GM19043 (cell line): ENCODE results near the gene KIF4B.
"Not testable (repeated sequence)": the region's sequence is repeated elsewhere in the genome, so short reads cannot be mapped to it uniquely, and the experiment has no call there.

Experiments used
- ATAC-seq: cut with Tn5 transposase; IDR thresholded peaks from one replicate; pipeline ENCODE4 v1.9.1; 2021; ENCODE audit warnings: low read depth; ENCODE audit not compliant: unreplicated experiment

Gene KIF4B

GRCh38 chr5:155013526-155013925 is at the start of gene KIF4B:
Gene KIF4B, plus strand, starts transcription at chr5:155013755. Its CDS starts 105 bp downstream, at chr5:155013860.
- no peak for ATAC-seq

- no peak for ATAC-seq
These were observed 47.3 kb upstream of the KIF4B start for GRCh38 chr5:154966081-154966841.

GRCh38 chr5:154966874-154967273 is 46.7 kb upstream of the KIF4B start:
- no peak for ATAC-seq

GRCh38 chr5:154967421-154968024 is 46.0 kb upstream of the KIF4B start:
- ATAC-seq, result no peak

GRCh38 chr5:154968953-154969352 is 44.6 kb upstream of the KIF4B start:
- no peak for ATAC-seq

- ATAC-seq, result no peak
These were observed 42.8 kb upstream of the KIF4B start for GRCh38 chr5:154970759-154971158.

- ATAC-seq, result no peak
These were observed 42.1 kb upstream of the KIF4B start for GRCh38 chr5:154971501-154971900.

- no peak for ATAC-seq
These were observed 41.0 kb upstream of the KIF4B start for GRCh38 chr5:154972476-154973080.

- ATAC-seq, result not testable (repeated sequence)
These were observed 37.5 kb upstream of the KIF4B start for GRCh38 chr5:154976082-154976481.

GRCh38 chr5:154977409-154977808 is 36.1 kb upstream of the KIF4B start:
- ATAC-seq, result no peak

- ATAC-seq, result not testable (repeated sequence)
These were observed 35.3 kb upstream of the KIF4B start for GRCh38 chr5:154978294-154978693.

- no peak for ATAC-seq
These were observed 28.5 kb upstream of the KIF4B start for GRCh38 chr5:154984946-154985516.

GRCh38 chr5:154986151-154986550 is 27.4 kb upstream of the KIF4B start:
- ATAC-seq, result no peak

- no peak for ATAC-seq
These were observed 23.9 kb upstream of the KIF4B start for GRCh38 chr5:154989626-154990025.

GRCh38 chr5:154993461-154993860 is 20.1 kb upstream of the KIF4B start:
- ATAC-seq, result no peak

- ATAC-seq, result no peak
These were observed 17.9 kb upstream of the KIF4B start for GRCh38 chr5:154995679-154996078.

- ATAC-seq, result no peak
These were observed 15.8 kb upstream of the KIF4B start for GRCh38 chr5:154997746-154998145.

GRCh38 chr5:154999865-155000264 is 13.7 kb upstream of the KIF4B start:
- ATAC-seq, result no peak

GRCh38 chr5:155001523-155001922 is 12.0 kb upstream of the KIF4B start:
- no peak for ATAC-seq

- ATAC-seq, result not testable (repeated sequence)
These were observed 10.8 kb upstream of the KIF4B start for GRCh38 chr5:155002722-155003121.

- no peak for ATAC-seq
These were observed 9.3 kb upstream of the KIF4B start for GRCh38 chr5:155004138-155004744.
